ENCODE results near the gene C11orf98. TPM values are rescaled to one million over a fixed set of nuclear protein-coding genes. Genes with fewer than 3 reads are reported as not detected.
"Not testable (repeated sequence)": the region's sequence is repeated elsewhere in the genome, so short reads cannot be mapped to it uniquely, and the experiment has no call there.

Gene C11orf98
- polyA plus RNA-seq, 1 experiment: 38.8 TPM

- ChIA-PET CTCF (interaction anchor here (0.7 to 0.8 kb wide), 2 partner anchors 37 to 45 kb away, joined by 3 read pairs; no protein-coding TSS in a partner anchor), POLR2A (interaction anchor here (1.1 to 10.2 kb wide), 3 partner anchors 9 to 35 kb away, joined by 3 to 150 read pairs (median 4); partner anchors contain the start of genes B3GAT3, C11orf98, CSKMT and UQCC3)
- TF ChIP-seq, protein P1, sequence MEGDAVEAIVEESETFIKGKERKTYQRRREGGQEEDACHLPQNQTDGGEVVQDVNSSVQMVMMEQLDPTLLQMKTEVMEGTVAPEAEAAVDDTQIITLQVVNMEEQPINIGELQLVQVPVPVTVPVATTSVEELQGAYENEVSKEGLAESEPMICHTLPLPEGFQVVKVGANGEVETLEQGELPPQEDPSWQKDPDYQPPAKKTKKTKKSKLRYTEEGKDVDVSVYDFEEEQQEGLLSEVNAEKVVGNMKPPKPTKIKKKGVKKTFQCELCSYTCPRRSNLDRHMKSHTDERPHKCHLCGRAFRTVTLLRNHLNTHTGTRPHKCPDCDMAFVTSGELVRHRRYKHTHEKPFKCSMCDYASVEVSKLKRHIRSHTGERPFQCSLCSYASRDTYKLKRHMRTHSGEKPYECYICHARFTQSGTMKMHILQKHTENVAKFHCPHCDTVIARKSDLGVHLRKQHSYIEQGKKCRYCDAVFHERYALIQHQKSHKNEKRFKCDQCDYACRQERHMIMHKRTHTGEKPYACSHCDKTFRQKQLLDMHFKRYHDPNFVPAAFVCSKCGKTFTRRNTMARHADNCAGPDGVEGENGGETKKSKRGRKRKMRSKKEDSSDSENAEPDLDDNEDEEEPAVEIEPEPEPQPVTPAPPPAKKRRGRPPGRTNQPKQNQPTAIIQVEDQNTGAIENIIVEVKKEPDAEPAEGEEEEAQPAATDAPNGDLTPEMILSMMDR (IDR thresholded peaks at IDR 0.05; ENCODE audit: low read depth, low read length): no peak
- H3K27ac ChIP-seq (ENCODE audit: low read depth, low read length): no peak overlapping the region
- H3K4me3 ChIP-seq (ENCODE audit: low read depth, low read length): no peak overlapping the region
- H3K27me3 ChIP-seq (ENCODE audit: control insufficient read depth, insufficient read depth, low read length): no peaks in the 10 kb centered on the region
- DNase-seq (ENCODE audit: low read depth, low spot score): no peak
- H3K9me3 ChIP-seq (ENCODE audit: control insufficient read depth, insufficient read depth, low read length): no peaks in the 10 kb centered on the region
Measured at GRCh38 chr11:62656796-62657429, 8.1 kb downstream of the C11orf98 start.

DNA sequence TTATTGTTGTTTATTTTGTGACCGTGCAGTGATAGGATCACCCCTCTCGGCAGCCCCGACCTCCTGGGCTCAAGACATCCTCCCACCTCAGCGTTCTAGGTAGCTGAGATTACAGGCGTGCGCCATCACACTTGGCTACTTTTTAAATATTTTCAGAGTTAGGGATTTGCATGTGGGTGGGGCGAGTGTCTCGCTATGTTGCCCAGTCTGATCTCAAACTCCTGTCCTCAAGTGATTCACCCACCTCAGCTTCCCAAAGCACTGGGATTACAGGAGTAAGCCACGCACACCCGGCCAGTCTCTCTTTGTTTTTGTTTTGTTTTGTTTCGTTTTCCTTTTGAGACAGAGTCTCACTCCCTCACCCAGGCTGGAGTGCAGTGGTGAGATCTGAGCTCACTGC, 10.7 kb downstream of the C11orf98 start:
- DNase-seq (ENCODE audit: low read depth, low spot score): no peak
- H3K4me3 ChIP-seq (ENCODE audit: low read depth, low read length): no peak overlapping the region
- CTCF ChIA-PET: interaction anchor here (0.6 kb wide), 1 partner anchor 100 kb away, joined by 3 read pairs; the partner anchor contains the start of gene ZBTB3
- TF ChIP-seq, protein P1 (IDR thresholded peaks at IDR 0.05; ENCODE audit: low read depth, low read length): no peak
- H3K27me3 ChIP-seq (ENCODE audit: control insufficient read depth, insufficient read depth, low read length): no peaks in the 10 kb centered on the region
- POLR2A ChIA-PET: interaction anchor here (0.7 to 10.2 kb wide), 3 partner anchors 11 to 1284 kb away, joined by 4 to 150 read pairs (median 5); partner anchors contain the start of genes C11orf98 and CSKMT
- no peaks in the 10 kb centered on the region for H3K9me3 ChIP-seq (ENCODE audit: control insufficient read depth, insufficient read depth, low read length)
- H3K27ac ChIP-seq (ENCODE audit: low read depth, low read length): no peak overlapping the region

DNA sequence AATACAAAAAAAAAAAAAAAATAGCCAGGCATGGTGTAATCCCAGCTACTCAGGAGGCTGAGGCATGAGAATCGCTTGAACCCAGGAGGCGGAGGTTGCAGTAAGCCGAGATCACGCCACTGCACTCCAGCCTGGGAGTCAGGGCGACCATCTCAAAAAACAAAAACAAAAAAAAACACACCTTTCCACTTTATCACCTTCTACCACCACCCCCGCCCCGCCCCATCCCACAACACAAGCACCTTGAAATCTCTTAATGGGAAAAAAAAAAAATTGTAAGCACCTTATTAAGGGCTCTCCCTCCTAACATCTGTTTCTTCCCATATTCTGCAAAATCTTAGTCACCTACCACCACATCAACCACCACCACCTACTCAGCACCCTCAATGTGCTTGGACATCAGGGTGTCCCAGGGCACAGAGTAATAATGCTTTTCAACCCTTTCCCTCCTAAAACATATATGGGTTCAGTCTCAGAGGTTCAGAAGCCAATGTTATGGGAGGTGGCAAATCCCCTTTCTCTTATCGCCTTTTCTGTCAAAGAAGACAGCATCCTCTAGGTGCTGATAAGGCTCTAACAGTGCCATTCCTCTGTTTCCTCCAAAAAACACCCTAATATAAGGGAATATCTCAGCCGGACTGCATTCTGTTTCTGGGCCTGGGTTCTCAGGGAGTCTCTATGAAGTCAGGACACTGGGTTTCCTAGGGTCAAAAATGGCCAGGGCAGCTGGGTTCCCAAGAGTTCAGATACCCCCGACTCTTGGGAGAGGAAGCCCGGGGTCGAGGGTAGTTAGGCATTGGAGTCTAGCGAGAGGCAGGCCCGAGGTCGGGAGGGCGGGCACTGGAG, 12.6 kb downstream of the C11orf98 start:
- DNase-seq (ENCODE audit: low read depth, low spot score): no peak
- H3K27ac ChIP-seq (ENCODE audit: low read depth, low read length): peak overlapping the region; percentile 40
- CTCF ChIA-PET: no interaction called here
- TF ChIP-seq, protein P1 (IDR thresholded peaks at IDR 0.05; ENCODE audit: low read depth, low read length): no peak
- H3K27me3 ChIP-seq (ENCODE audit: control insufficient read depth, insufficient read depth, low read length): no peaks in the 10 kb centered on the region
- no peaks in the 10 kb centered on the region for H3K9me3 ChIP-seq (ENCODE audit: control insufficient read depth, insufficient read depth, low read length)
- POLR2A ChIA-PET: interaction anchor here (0.6 to 10.2 kb wide), 15 partner anchors 8 to 257 kb away, joined by 3 to 150 read pairs (median 4); partner anchors contain the start of genes B3GAT3, C11orf98, CSKMT and EEF1G
- H3K4me3 ChIP-seq (ENCODE audit: low read depth, low read length): peak overlapping the region; percentile 82

- POLR2A ChIA-PET: interaction anchor here (0.6 to 10.2 kb wide), 2 partner anchors 15 to 86 kb away, joined by 6 to 150 read pairs; partner anchors contain the start of genes C11orf98 and CSKMT
- not testable (repeated sequence) for H3K4me3 ChIP-seq (ENCODE audit: low read depth, low read length); H3K27ac ChIP-seq (ENCODE audit: low read depth, low read length); H3K9me3 ChIP-seq (ENCODE audit: control insufficient read depth, insufficient read depth, low read length); DNase-seq (ENCODE audit: low read depth, low spot score); H3K27me3 ChIP-seq (ENCODE audit: control insufficient read depth, insufficient read depth, low read length)
- CTCF ChIA-PET: interaction anchor here (0.6 kb wide), 1 partner anchor 30 kb away, joined by 3 read pairs; no protein-coding TSS in a partner anchor
Measured at GRCh38 chr11:62650283-62650682, 14.7 kb downstream of the C11orf98 start.

DNA sequence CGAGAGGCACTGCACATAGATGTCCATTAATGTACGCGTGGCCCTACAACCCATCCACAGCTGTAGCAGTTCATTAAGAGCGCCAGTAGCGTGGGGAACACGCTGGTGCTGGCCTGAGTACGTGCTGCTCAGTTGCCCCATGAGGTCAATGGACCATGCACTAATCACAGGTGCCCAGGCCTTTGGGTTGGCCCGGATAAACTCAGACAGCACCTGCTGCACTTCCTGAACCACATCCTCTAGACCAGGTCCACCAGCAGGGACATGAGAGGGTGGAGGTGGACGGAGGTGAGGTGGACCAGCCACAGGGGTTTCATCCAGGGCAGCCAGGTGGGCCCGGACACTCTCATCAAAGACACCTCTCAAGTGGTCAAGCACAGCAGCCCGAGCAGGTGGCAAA, 15.5 kb downstream of the C11orf98 start:
- DNase-seq (ENCODE audit: low read depth, low spot score): no peak
- Histone ChIP-seq H3K27ac (ENCODE audit: low read depth, low read length) (no peak overlapping the region), H3K9me3 (ENCODE audit: control insufficient read depth, insufficient read depth, low read length) (peaks cover 6% of the 10 kb centered on the region; the same call in 1 of the 2 replicates), H3K27me3 (ENCODE audit: control insufficient read depth, insufficient read depth, low read length) (no peaks in the 10 kb centered on the region), H3K4me3 (ENCODE audit: low read depth, low read length) (no peak overlapping the region)
- ChIA-PET CTCF (interaction anchor here (0.6 kb wide), 1 partner anchor 343 kb away, joined by 3 read pairs; no protein-coding TSS in a partner anchor), POLR2A (interaction anchor here (10.2 kb wide), 1 partner anchor 16 kb away, joined by 150 read pairs; the partner anchor contains the start of genes C11orf98 and CSKMT)
- TF ChIP-seq, protein P1 (IDR thresholded peaks at IDR 0.05; ENCODE audit: low read depth, low read length): no peak

All from AG04450 (cell line).